Body of pancreas (tissue), 4 donors: ENCODE measurements around the gene LPP. TPM values are rescaled to one million over a fixed set of nuclear protein-coding genes. Genes with fewer than 3 reads are reported as not detected.

Source experiments
- ATAC-seq: fragments of 150-250 bp; one replicate; pipeline ENCODE4 v1.9.1; 2016
- DNase-seq, 4 donors: peaks; one replicate each; pipeline ENCODE4 v3.0.0-alpha.2; 2019
- H3K27ac ChIP-seq, 4 donors: fragments of 200-600 bp; sonication (generic); 1 replicate in 3 of 4; 2 replicates in 1 of 4; pipeline versions ENCODE4 v1.5.1 to v1.6.1; 2016 to 2019; ENCODE audit warnings: mild to moderate bottlenecking in 1 of 4, mixed read lengths in 1 of 4, moderate library complexity in 1 of 4
- H3K27me3 ChIP-seq, 2 donors: fragments of 200-600 bp; sonication (generic); one replicate each; pipeline ENCODE4 v1.6.0; 2016; ENCODE audit warnings: mild to moderate bottlenecking in 1 of 2
- H3K36me3 ChIP-seq, 2 donors: fragments of 200-600 bp; sonication (generic); replicated peaks in 1 of 2; 2 replicates each; pipeline ENCODE4 v1.5.1; 2016; ENCODE audit warnings: low read depth in 2 of 2; ENCODE audit not compliant: insufficient read depth in 1 of 2
- H3K4me1 ChIP-seq: fragments of 200-600 bp; sonication (generic); one replicate; pipeline ENCODE4 v1.6.0; 2016
- H3K4me3 ChIP-seq, 2 donors: fragments of 200-600 bp; sonication (generic); 1 replicate in 1 of 2; 2 replicates in 1 of 2; pipeline ENCODE4 v1.5.1; 2016 to 2019
- H3K9me3 ChIP-seq, 3 donors: fragments of 200-600 bp; sonication (generic); 1 replicate in 2 of 3; 2 replicates in 1 of 3; pipeline ENCODE4 v1.5.1; 2016
- POLR2A ChIP-seq, 3 donors: fragments of 450-650 bp; IDR thresholded peaks; one replicate each; pipeline ENCODE4 v1.6.1; 2016; ENCODE audit warnings: antibody characterized with exemption in 3 of 3, mild to moderate bottlenecking in 2 of 3
- WGBS, 2 donors: methylation state at CpG; one replicate each; pipeline ENCODE4 v1.1.5; 2017; 5-methylcytosine and 5-hydroxymethylcytosine counted together
- intact Hi-C: fragments of 100-400 bp; cut with DNase I; formaldehyde crosslinking; loops from one replicate; pipeline ENCODE4 v1.15.1; 2023
- total RNA-seq, 2 donors: library from RNA; depleted of rRNA; stranded (reverse); fragments of >200 nt; gene quantifications; one replicate each; pipeline ENCODE4 v1.1.0, GENCODE V29; 2016
- TF ChIP-seq, protein P1 (sequence below), 7 experiments: fragments of 450-650 bp in 4 of 7; fragments of 200-600 bp in 3 of 7; sonication (generic) in 3 of 7; IDR thresholded peaks; one replicate each; pipeline ENCODE4 v1.5.1; 2016 to 2019; ENCODE audit warnings: antibody characterized with exemption in 7 of 7

LPP gene
- total RNA-seq, 2 donors from 2014 or later: 60.6 to 65.1 TPM

- peaks cover 25% of the 10 kb centered on the region for H3K4me1 ChIP-seq
- H3K27ac ChIP-seq: no peak overlapping the region
- no peaks in the 10 kb centered on the region for H3K27me3 ChIP-seq
- intact Hi-C loops: no loop called here
- no peaks in the 10 kb centered on the region for H3K9me3 ChIP-seq
- ATAC-seq: no peak
- no peak for DNase-seq
- no peak overlapping the region for H3K4me3 ChIP-seq
- H3K36me3 ChIP-seq: no peaks in the 10 kb centered on the region
- TF ChIP-seq POLR2A (IDR thresholded peaks at IDR 0.05): no peak
- TF ChIP-seq, protein P1, sequence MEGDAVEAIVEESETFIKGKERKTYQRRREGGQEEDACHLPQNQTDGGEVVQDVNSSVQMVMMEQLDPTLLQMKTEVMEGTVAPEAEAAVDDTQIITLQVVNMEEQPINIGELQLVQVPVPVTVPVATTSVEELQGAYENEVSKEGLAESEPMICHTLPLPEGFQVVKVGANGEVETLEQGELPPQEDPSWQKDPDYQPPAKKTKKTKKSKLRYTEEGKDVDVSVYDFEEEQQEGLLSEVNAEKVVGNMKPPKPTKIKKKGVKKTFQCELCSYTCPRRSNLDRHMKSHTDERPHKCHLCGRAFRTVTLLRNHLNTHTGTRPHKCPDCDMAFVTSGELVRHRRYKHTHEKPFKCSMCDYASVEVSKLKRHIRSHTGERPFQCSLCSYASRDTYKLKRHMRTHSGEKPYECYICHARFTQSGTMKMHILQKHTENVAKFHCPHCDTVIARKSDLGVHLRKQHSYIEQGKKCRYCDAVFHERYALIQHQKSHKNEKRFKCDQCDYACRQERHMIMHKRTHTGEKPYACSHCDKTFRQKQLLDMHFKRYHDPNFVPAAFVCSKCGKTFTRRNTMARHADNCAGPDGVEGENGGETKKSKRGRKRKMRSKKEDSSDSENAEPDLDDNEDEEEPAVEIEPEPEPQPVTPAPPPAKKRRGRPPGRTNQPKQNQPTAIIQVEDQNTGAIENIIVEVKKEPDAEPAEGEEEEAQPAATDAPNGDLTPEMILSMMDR (IDR thresholded peaks at IDR 0.05): no peak
Observed at GRCh38 chr3:188176476-188176875, 22.5 kb downstream of the LPP start.

DNA sequence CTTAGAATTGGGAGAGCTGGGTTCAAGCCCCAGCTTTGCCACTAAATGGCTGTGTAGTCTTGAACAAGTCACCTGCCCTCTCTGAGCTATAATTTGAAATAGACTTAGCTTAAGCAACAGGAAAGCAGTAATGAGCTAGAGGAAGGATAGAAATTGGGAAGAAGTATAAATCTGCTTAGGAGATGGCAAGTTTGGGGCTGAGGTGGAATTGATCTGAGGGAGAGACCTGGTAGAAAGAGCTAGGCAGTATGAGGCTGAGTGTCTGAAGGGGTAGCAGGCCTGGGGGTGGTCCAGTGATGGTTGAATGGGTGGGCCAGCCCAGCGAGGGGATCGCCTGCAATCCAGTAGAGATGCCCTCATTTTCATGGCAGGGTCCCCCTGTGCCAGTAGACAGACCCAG lies 22.9 kb downstream of the LPP start:
- ATAC-seq: no peak
- no peak overlapping the region for H3K27ac ChIP-seq

GRCh38 chr3:188177721-188178120 lies 23.8 kb downstream of the LPP start:
- no peak overlapping the region for H3K4me3 ChIP-seq
- ATAC-seq (no peak), DNase-seq (no peak)
- no peaks in the 10 kb centered on the region for H3K27me3 ChIP-seq
- H3K9me3 ChIP-seq: no peaks in the 10 kb centered on the region
- WGBS, 2 donors: 87 to 90% methylated on average over 2 of the region's 2 CpGs
- intact Hi-C loops: no loop called here
- H3K4me1 ChIP-seq: peaks cover 18% of the 10 kb centered on the region
- TF ChIP-seq, protein P1 (IDR thresholded peaks at IDR 0.05): no peak
- no peak for TF ChIP-seq POLR2A (IDR thresholded peaks at IDR 0.05)
- H3K36me3 ChIP-seq: no peaks in the 10 kb centered on the region
- no peak overlapping the region for H3K27ac ChIP-seq

More for the DNA sequence above, 22.9 kb downstream of the LPP start:
- peaks cover 21% of the 10 kb centered on the region for H3K4me1 ChIP-seq
- intact Hi-C loops: no loop called here
- TF ChIP-seq, protein P1 (IDR thresholded peaks at IDR 0.05): no peak
- TF ChIP-seq POLR2A (IDR thresholded peaks at IDR 0.05): no peak
- no peak for DNase-seq
- WGBS, 2 donors: 93 to 100% methylated on average over 2 of the region's 2 CpGs
- no peaks in the 10 kb centered on the region for H3K27me3 ChIP-seq
- no peaks in the 10 kb centered on the region for H3K9me3 ChIP-seq
- no peak overlapping the region for H3K4me3 ChIP-seq
- no peaks in the 10 kb centered on the region for H3K36me3 ChIP-seq

DNA sequence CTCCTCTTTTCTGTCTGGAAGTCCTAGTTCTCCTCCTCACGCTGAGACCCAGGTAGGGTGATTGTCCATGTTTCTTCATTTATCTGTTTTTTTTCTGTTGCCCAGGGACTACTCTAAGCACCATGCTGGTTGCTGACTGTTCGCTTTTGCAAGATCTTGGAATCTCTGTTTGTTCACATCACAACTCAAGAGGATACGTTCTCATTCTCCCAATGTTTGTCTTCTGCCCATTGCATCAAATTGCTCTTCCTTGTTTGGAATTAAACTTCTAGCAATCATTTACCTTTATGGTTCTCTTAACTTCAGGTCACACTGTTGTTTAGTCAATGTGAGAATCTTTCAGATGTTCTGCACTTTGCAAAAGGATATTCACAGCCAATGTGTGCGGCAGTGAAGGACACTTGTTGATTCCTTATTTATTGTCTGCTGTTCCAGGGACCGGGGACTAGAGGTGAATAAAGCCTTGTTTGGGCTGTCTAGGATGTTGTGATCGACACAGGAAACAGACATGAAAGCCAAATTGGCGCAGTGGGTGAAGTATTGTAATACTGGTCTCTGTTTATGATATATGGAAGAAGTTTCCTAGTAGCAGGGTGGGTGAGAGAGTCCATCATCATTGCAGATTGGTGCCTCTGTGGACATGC lies 24.5 kb downstream of the LPP start:
- WGBS, 2 donors: 67% methylated on average over 7 of the region's 7 CpGs
- Histone ChIP-seq H3K4me3 (no peak overlapping the region), H3K9me3 (no peaks in the 10 kb centered on the region), H3K27me3 (no peaks in the 10 kb centered on the region), H3K27ac (peak overlapping the region in 2 of 4 donors; percentile 26 to 34), H3K36me3 (no peaks in the 10 kb centered on the region), H3K4me1 (peaks cover 18% of the 10 kb centered on the region)
- TF ChIP-seq, protein P1 (IDR thresholded peaks at IDR 0.05): no peak
- no peak for TF ChIP-seq POLR2A (IDR thresholded peaks at IDR 0.05)
- no peak for DNase-seq
- no peak for ATAC-seq
- intact Hi-C loops: no loop called here
